ENCODE results near the gene COL15A1.

DNA sequence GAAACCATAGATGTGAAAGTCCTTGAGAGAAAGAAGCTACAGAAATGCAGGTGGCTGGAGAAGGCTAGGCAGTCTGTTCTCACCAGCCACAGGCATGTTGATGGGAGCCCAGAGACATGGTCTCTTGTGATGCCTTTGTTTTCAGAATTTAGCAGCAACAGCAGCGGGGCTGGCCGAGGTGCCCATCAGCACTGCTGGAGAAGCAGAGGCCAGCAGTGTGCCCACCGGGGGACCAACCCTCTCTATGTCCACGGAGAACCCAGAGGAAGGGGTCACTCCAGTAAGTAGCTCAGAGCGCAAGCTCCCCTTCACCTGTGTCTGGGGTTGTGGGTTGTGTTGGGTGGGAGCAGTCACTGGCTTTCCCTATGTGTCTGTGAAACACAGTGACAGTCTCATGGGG, 59.6 kb downstream of the COL15A1 start:
- TF ChIP-seq POLR2A (IDR thresholded peaks at IDR 0.05) = no peak
- no peak for TF ChIP-seq CTCF (IDR thresholded peaks at IDR 0.05)
